ENCODE data around the gene CELF6. TPM values are rescaled to one million over a fixed set of nuclear protein-coding genes. Genes with fewer than 3 reads are reported as not detected.
"Not testable (repeated sequence)": the region's sequence is repeated elsewhere in the genome, so short reads cannot be mapped to it uniquely, and the experiment has no call there.

The CELF6 gene
- polyA plus RNA-seq, 3 donors = 2.9 TPM; not detected in 2

GRCh38 chr15:72278737-72279136 lies 41.2 kb downstream of the CELF6 start:
- H3K27ac ChIP-seq (ENCODE audit: low read depth in 1 of 2, low read length in 2 of 2) = no peak overlapping the region
- Mint-ChIP-seq H3K4me1 (peaks cover 2% of the 10 kb centered on the region), H3K27me3 (ENCODE audit: low read depth in 3 of 3) (peaks cover 3 to 12% (median 5%) of the 10 kb centered on the region in 3 donors), H3K27ac (no peak overlapping the region), H3K9me3 (peaks cover 0 to 2% (median 0%) of the 10 kb centered on the region in 7 donors), H3K36me3 (peaks cover 0 to 3% of the 10 kb centered on the region in 2 donors), H3K4me3 (no peak overlapping the region)
- H2AFZ ChIP-seq (ENCODE audit: insufficient read depth, low read depth, low read length, poor library complexity, severe bottlenecking) = no peak overlapping the region
- no peaks in the 10 kb centered on the region for H3K79me2 ChIP-seq (ENCODE audit: insufficient read depth, low read length)
- H3K4me1 ChIP-seq (ENCODE audit: control insufficient read depth in 1 of 2, insufficient read depth in 2 of 2, low read length in 2 of 2) = no peaks in the 10 kb centered on the region
- intact Hi-C loops (cut with micrococcal nuclease) = no loop called here
- no peaks in the 10 kb centered on the region for H3K36me3 ChIP-seq (replicated peaks in 1 of 2; ENCODE audit: control insufficient read depth in 1 of 2, insufficient read depth in 2 of 2, low read length in 2 of 2)
- H3K4me2 ChIP-seq (replicated peaks; ENCODE audit: extremely low read depth, low read length, poor library complexity, severe bottlenecking) = no peak overlapping the region
- no peak for TF ChIP-seq CTCF (IDR thresholded peaks at IDR 0.05)
- no peaks in the 10 kb centered on the region for H3K27me3 ChIP-seq (ENCODE audit: control insufficient read depth in 2 of 2, insufficient read depth in 2 of 2, low read length in 2 of 2)
- DNase-seq = no peak
- no peaks in the 10 kb centered on the region for H4K20me1 ChIP-seq (ENCODE audit: insufficient read depth, low read length)
- no CpG with 5 or more reads among the region's 1 CpG for WGBS (ENCODE audit: insufficient coverage)
- H3K9me3 ChIP-seq (replicated peaks in 1 of 2; ENCODE audit: control insufficient read depth in 1 of 2, insufficient read depth in 1 of 2, low read length in 2 of 2) = no peaks in the 10 kb centered on the region
- no peak overlapping the region for H3K4me3 ChIP-seq (replicated peaks in 1 of 3; ENCODE audit: low read depth in 2 of 3, low read length in 3 of 3)
- no peak overlapping the region for H3K9ac ChIP-seq (ENCODE audit: insufficient read depth, low read length, poor library complexity, severe bottlenecking)

- H2AFZ ChIP-seq (ENCODE audit: insufficient read depth, low read depth, low read length, poor library complexity, severe bottlenecking) = no peak overlapping the region
These were observed 43.6 kb downstream of the CELF6 start for GRCh38 chr15:72276326-72276700.

GRCh38 chr15:72275635-72276325 lies 44.2 kb downstream of the CELF6 start:
- H4K20me1 ChIP-seq (ENCODE audit: insufficient read depth, low read length); H3K9me3 Mint-ChIP-seq; H3K4me2 ChIP-seq (replicated peaks; ENCODE audit: extremely low read depth, low read length, poor library complexity, severe bottlenecking); H3K9ac ChIP-seq (ENCODE audit: insufficient read depth, low read length, poor library complexity, severe bottlenecking); H3K36me3 ChIP-seq (replicated peaks in 1 of 2; ENCODE audit: control insufficient read depth in 1 of 2, insufficient read depth in 2 of 2, low read length in 2 of 2); H3K79me2 ChIP-seq (ENCODE audit: insufficient read depth, low read length); DNase-seq; H3K36me3 Mint-ChIP-seq; H3K27ac ChIP-seq (ENCODE audit: low read depth in 1 of 2, low read length in 2 of 2); H3K9me3 ChIP-seq (replicated peaks in 1 of 2; ENCODE audit: control insufficient read depth in 1 of 2, insufficient read depth in 1 of 2, low read length in 2 of 2); H3K27ac Mint-ChIP-seq; H3K27me3 ChIP-seq (ENCODE audit: control insufficient read depth in 2 of 2, insufficient read depth in 2 of 2, low read length in 2 of 2); H3K4me3 Mint-ChIP-seq; H3K4me3 ChIP-seq (replicated peaks in 1 of 3; ENCODE audit: low read depth in 2 of 3, low read length in 3 of 3); intact Hi-C loops (cut with micrococcal nuclease); H2AFZ ChIP-seq (ENCODE audit: insufficient read depth, low read depth, low read length, poor library complexity, severe bottlenecking): not testable (repeated sequence)
- Mint-ChIP-seq H3K4me1 (peaks cover 22% of the 10 kb centered on the region), H3K27me3 (ENCODE audit: low read depth in 3 of 3) (peaks cover 2 to 12% (median 5%) of the 10 kb centered on the region in 3 donors)
- H3K4me1 ChIP-seq (ENCODE audit: control insufficient read depth in 1 of 2, insufficient read depth in 2 of 2, low read length in 2 of 2) = peaks cover 15 to 20% of the 10 kb centered on the region in 2 donors

More at GRCh38 chr15:72276326-72276700, 43.6 kb downstream of the CELF6 start:
- H3K4me1 Mint-ChIP-seq = peaks cover 16% of the 10 kb centered on the region
- no peaks in the 10 kb centered on the region for H3K27me3 ChIP-seq (ENCODE audit: control insufficient read depth in 2 of 2, insufficient read depth in 2 of 2, low read length in 2 of 2)
- peaks cover 0 to 2% (median 0%) of the 10 kb centered on the region in 7 donors for H3K9me3 Mint-ChIP-seq
- no peaks in the 10 kb centered on the region for H3K36me3 Mint-ChIP-seq
- no peak overlapping the region for H3K4me3 Mint-ChIP-seq
- no peak overlapping the region for H3K4me2 ChIP-seq (replicated peaks; ENCODE audit: extremely low read depth, low read length, poor library complexity, severe bottlenecking)
- peaks cover 2 to 12% (median 5%) of the 10 kb centered on the region in 3 donors for H3K27me3 Mint-ChIP-seq (ENCODE audit: low read depth in 3 of 3)
- no peaks in the 10 kb centered on the region for H3K36me3 ChIP-seq (replicated peaks in 1 of 2; ENCODE audit: control insufficient read depth in 1 of 2, insufficient read depth in 2 of 2, low read length in 2 of 2)
- H3K79me2 ChIP-seq (ENCODE audit: insufficient read depth, low read length) = peaks cover 5% of the 10 kb centered on the region
- no peaks in the 10 kb centered on the region for H4K20me1 ChIP-seq (ENCODE audit: insufficient read depth, low read length)
- H3K27ac ChIP-seq (ENCODE audit: low read depth in 1 of 2, low read length in 2 of 2) = no peak overlapping the region
- DNase-seq = no peak
- no peak for TF ChIP-seq CTCF (IDR thresholded peaks at IDR 0.05)
- peaks cover 13 to 15% of the 10 kb centered on the region in 2 donors for H3K4me1 ChIP-seq (ENCODE audit: control insufficient read depth in 1 of 2, insufficient read depth in 2 of 2, low read length in 2 of 2)
- H3K9me3 ChIP-seq (replicated peaks in 1 of 2; ENCODE audit: control insufficient read depth in 1 of 2, insufficient read depth in 1 of 2, low read length in 2 of 2) = no peaks in the 10 kb centered on the region
- no peak overlapping the region for H3K9ac ChIP-seq (ENCODE audit: insufficient read depth, low read length, poor library complexity, severe bottlenecking)
- no peak overlapping the region for H3K27ac Mint-ChIP-seq
- intact Hi-C loops (cut with micrococcal nuclease) = no loop called here
- H3K4me3 ChIP-seq (replicated peaks in 1 of 3; ENCODE audit: low read depth in 2 of 3, low read length in 3 of 3) = no peak overlapping the region
